Measurements from ENCODE around the gene DIDO1.

DNA sequence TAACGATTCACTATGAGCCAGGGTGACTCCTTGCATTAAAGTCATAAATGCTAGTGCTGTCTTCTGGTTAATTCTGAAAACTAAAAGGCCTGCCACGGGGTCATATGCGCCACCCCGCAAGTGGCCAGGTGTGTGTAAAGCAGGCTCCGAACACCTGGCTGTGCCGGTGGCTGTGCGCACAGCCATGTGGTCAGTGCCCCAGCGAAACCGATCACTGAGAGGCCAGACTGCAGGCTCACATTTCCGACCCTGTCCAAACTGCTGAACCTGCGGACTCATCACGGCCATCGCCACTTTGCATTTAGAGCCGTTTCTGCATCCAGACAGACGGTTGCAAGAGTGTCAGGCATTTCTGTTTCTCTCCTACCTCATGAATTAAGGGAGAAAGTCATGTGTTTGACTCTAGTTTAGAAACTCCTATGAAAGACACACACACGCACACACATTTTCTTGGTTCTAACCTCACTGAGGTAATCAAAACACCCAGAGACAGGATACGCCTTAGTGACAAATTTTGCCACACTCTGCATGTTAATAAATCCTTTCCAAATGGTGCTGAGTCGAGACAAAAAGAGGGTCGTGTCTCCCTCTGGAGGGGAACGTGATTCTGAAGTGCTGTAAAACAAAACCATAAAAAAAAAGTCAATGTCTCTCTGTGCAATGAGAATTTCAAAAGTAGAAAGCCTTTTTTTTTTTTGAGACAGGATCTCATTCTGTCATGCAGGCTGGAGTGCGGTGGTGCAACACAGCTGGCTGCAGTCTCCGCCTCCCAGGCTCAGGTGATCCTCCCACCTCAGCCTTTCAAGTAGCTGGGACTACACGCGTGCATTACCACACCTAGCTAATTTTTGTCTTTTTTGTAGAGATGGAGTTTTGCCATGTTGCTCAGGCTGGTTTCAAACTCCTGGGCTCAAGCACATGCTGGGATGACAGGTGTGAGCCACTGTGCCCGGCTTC lies 33.7 kb downstream of the DIDO1 start:
- TF ChIP-seq CTCF (conservative IDR thresholded peaks at IDR 0.05; ENCODE audit: low read length) (no peak), EZH2phosphoT487 (IDR thresholded peaks at IDR 0.05; ENCODE audit: borderline replicate concordance, low read depth, low read length) (no peak)
